ENCODE data around the gene FBXO47.

The FBXO47 gene

GRCh38 chr17:38900978-38901656, 66.1 kb downstream of the FBXO47 start:
- DNase-seq: peak; percentile 63

DNA sequence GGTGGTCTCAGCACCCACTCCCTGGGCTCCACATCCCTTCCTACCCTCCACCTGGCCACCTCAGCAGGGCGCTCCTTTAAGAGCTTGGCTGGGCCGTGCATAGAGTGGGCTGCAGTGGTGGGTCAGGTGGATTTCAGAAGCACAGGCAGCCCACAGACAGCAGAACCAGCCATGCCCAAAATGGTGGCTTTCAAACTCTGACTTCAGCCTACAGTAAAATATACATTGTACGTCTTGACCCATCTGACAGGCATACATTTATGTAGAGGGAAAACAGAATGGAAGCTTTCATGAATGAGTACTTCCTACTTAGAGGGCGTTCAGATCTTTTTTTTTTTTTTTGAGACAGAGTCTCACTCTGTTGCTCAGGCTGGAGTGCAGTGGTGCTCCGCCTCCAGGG, 67.8 kb downstream of the FBXO47 start:
- DNase-seq: no peak

GRCh38 chr17:38898812-38899348, 68.3 kb downstream of the FBXO47 start:
- DNase-seq: no peak

DNA sequence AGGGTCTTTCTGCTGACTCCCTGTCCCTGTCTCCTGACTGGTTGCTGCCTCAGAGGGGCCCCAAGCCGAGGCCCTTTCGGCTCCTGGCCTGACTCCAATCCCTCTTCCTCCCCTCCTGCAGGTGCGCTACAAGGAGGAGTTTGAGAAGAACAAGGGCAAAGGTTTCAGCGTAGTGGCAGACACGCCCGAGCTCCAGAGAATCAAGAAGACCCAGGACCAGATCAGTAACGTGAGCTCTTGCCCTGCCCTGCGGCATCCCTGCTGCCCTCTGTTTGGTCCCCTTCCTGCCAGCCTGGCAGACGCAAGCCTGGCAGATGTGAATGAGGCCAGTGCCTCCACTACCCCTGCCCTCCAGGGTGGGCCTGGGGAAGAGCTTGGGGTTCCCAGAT, 68.9 kb downstream of the FBXO47 start:
- no peak for DNase-seq

DNA sequence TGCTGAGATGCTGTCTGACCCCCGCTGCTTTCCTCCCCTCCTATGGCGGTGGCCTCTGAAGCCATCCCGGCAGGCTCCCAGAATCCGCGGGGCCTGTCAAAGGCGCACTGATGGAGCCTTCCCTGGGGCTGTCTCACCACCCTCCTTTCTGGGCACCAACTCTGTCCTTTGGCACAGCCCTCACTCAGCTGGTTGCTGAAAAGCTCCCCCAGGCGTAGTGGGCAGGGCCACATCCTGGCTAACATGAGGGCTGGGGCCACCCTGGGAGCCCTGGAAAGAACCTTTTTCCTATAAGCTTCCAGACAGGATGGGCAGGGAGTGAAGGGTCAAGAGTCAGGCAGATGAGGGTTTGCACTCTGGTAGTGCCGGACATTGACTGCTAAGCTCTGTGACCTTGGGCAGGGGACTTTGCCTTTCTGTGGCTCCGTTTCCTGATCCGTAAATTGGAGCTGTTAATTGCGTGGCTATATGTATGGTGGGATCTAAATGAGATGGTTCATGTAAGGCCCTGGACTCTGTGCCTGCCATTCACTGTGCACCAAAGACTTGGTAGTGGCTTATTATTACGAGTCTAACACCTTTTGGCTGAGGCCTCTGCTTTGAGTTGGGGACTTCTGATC, 69.4 kb downstream of the FBXO47 start:
- no peak for DNase-seq

DNA sequence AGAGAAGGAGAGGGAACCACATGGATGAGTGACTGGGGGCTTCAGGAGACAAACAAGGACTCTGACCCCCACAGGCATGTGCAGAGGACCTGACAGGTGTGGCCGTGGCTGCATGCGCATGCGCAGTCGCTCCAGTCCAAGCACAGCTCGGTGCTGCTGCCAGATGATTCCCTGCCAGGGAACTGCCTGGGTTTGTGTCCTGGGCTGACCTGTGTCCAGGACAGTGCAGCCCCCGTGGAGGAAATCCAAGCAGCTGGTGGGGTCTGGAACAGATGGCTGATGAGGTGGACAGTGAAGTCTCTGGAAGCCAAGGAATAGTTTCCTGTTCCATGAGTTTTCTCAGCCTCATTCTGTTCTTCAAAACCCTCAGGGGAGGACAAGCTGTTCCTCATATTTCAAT, 70.0 kb downstream of the FBXO47 start:
- DNase-seq: no peak

- DNase-seq: no peak
These were observed 70.8 kb downstream of the FBXO47 start for GRCh38 chr17:38896346-38896954.

- no peak for DNase-seq
These were observed 72.9 kb downstream of the FBXO47 start for GRCh38 chr17:38894276-38894675.

GRCh38 chr17:38893607-38894006, 73.6 kb downstream of the FBXO47 start:
- no peak for DNase-seq

DNA sequence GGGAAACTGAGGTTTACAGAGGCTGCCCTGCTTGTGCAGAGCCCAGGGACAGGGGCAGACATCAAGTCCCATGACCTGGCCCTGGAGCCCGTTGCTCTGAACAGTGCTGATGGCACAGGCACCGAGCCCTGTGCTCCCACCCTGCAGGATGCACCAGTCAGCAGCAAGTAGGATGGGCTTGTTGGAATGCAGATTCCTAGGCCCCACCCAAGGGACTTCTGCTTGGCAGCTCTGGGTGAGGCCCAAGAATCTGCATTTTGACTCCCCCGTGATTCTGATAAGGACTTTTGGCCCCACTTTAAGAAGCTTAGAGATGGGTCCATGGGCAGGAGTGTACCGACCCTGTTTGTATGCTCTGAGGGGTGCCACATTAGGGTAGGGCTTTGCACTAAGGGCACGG, 74.1 kb downstream of the FBXO47 start:
- DNase-seq: no peak

DNA sequence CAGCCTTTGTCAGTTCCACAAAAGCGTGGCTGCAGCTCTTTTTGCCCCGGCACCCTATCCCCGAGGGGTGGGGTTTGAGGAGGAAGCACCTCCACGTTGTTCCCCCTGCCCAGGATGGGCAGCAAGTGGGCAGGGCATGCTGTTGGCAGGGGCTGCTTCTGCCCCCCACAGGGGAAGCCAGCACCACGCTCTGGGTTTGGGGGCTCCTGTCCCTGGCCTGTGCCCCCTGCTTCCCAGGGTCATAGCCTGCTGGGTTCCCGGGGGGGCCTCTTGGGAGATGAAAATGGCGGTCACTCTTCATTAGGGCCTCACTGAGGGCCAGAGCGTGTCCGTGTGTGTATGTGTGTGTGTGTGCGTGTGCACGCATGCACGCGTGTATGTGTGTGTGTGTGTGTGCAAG, 74.6 kb downstream of the FBXO47 start:
- no peak for DNase-seq

- no peak for DNase-seq
These were observed 75.1 kb downstream of the FBXO47 start for GRCh38 chr17:38892083-38892482.

GRCh38 chr17:38891441-38891840, 75.8 kb downstream of the FBXO47 start:
- DNase-seq: no peak

- no peak for DNase-seq
These were observed 76.8 kb downstream of the FBXO47 start for GRCh38 chr17:38890410-38890746.

GRCh38 chr17:38889745-38890409, 77.3 kb downstream of the FBXO47 start:
- DNase-seq: no peak

- no peak for DNase-seq
These were observed 78.4 kb downstream of the FBXO47 start for GRCh38 chr17:38888842-38889241.

GRCh38 chr17:38886643-38887010, 80.6 kb downstream of the FBXO47 start:
- DNase-seq: no peak
